Naive thymus-derived CD4-positive, alpha-beta T cell (primary cell): ENCODE data around the gene IGSF11. TPM values are rescaled to one million over a fixed set of nuclear protein-coding genes. Genes with fewer than 3 reads are reported as not detected.

Source experiments
- ATAC-seq: fragments of 150-1000 bp; cut with Tn5 transposase; 2 replicates; pipeline ENCODE4 v1.10.0; 2021; ENCODE audit warnings: mild to moderate bottlenecking, moderate library complexity
- CTCF ChIA-PET: fragments of 350-600 bp; sonication (Branson Sonifier 250); formaldehyde crosslinking; loops from one replicate; lab custom pipeline; 2021; ENCODE audit warnings: antibody characterized with exemption; lab: Charles Lee
- POLR2A ChIA-PET: fragments of 350-600 bp; sonication (Branson Sonifier 250); formaldehyde crosslinking; loops from one replicate; lab custom pipeline; 2021; ENCODE audit warnings: antibody characterized with exemption, inconsistent platforms; lab: Charles Lee
- DNase-seq, 9 donors: peaks; one replicate each; pipeline versions ENCODE4 v3.0.0 to v3.0.0-alpha.2; 2020 to 2022; ENCODE audit warnings: mixed read lengths in 1 of 9
- H3K27ac ChIP-seq: one replicate; pipeline ENCODE4 v1.7.0; 2013; ENCODE audit warnings: mild to moderate bottlenecking, low read depth, low read length, moderate library complexity
- H3K27me3 ChIP-seq, 2 donors: one replicate each; pipeline ENCODE4 v1.7.0; 2013; ENCODE audit warnings: low read length in 2 of 2, mild to moderate bottlenecking in 2 of 2, moderate library complexity in 2 of 2; ENCODE audit not compliant: control insufficient read depth in 2 of 2, insufficient read depth in 2 of 2
- H3K36me3 ChIP-seq, 3 experiments: 1 replicate in 2 of 3; 2 replicates in 1 of 3; pipeline ENCODE4 v1.7.0; 2013; ENCODE audit warnings: low read length in 3 of 3, mild to moderate bottlenecking in 3 of 3, moderate library complexity in 1 of 3; ENCODE audit not compliant: insufficient read depth in 3 of 3, control insufficient read depth in 2 of 3
- H3K4me1 ChIP-seq, 2 donors: one replicate each; pipeline ENCODE4 v1.7.0; 2013; ENCODE audit warnings: low read length in 2 of 2, mild to moderate bottlenecking in 2 of 2, moderate library complexity in 1 of 2; ENCODE audit not compliant: control insufficient read depth in 2 of 2, insufficient read depth in 2 of 2
- H3K4me3 ChIP-seq: 2 replicates; pipeline ENCODE4 v1.7.0; 2013; ENCODE audit warnings: mild to moderate bottlenecking, low read length
- H3K9me3 ChIP-seq, 3 experiments: 1 replicate in 2 of 3; 2 replicates in 1 of 3; pipeline ENCODE4 v1.7.0; 2013; ENCODE audit warnings: low read length in 3 of 3; ENCODE audit not compliant: control insufficient read depth in 2 of 3
- H3K27ac Mint-ChIP-seq, 9 donors: one replicate each; pipeline ENCODE4 v1.8.0; 2020 to 2022; ENCODE audit warnings: mixed read lengths in 9 of 9, mild to moderate bottlenecking in 8 of 9, moderate library complexity in 5 of 9, inconsistent platforms in 2 of 9
- H3K27me3 Mint-ChIP-seq, 5 donors: one replicate each; pipeline ENCODE4 v1.8.0; 2021 to 2022; ENCODE audit warnings: mixed read lengths in 5 of 5, mild to moderate bottlenecking in 1 of 5
- H3K36me3 Mint-ChIP-seq, 5 donors: one replicate each; pipeline ENCODE4 v1.8.0; 2020 to 2022; ENCODE audit warnings: mixed read lengths in 5 of 5, mild to moderate bottlenecking in 3 of 5, inconsistent platforms in 1 of 5
- H3K4me1 Mint-ChIP-seq, 7 donors: one replicate each; pipeline ENCODE4 v1.8.0; 2020 to 2022; ENCODE audit warnings: mixed read lengths in 7 of 7, mild to moderate bottlenecking in 3 of 7, inconsistent platforms in 1 of 7
- H3K4me3 Mint-ChIP-seq, 10 donors: one replicate each; pipeline ENCODE4 v1.8.0; 2020 to 2022; ENCODE audit warnings: mild to moderate bottlenecking in 10 of 10, mixed read lengths in 10 of 10, moderate library complexity in 6 of 10, inconsistent platforms in 2 of 10
- H3K9me3 Mint-ChIP-seq, 11 donors: one replicate each; pipeline ENCODE4 v1.8.0; 2020 to 2022; ENCODE audit warnings: mixed read lengths in 11 of 11, mild to moderate bottlenecking in 4 of 11, inconsistent platforms in 1 of 11, moderate library complexity in 1 of 11
- intact Hi-C, 2 donors: fragments of 100-400 bp; cut with micrococcal nuclease; formaldehyde crosslinking; loops; one replicate each; pipeline ENCODE4 v1.15.1; 2023
- polyA plus RNA-seq, 2 donors: library from polyadenylated mRNA; unstranded; fragments of 300-500 nt; fragmentation: Illumina TruSeq; gene quantifications; one replicate each; pipeline ENCODE4 v1.2.3, GENCODE V29; 2021
- total RNA-seq, 6 experiments: library from RNA in 5 of 6; stranded (reverse) in 5 of 6; gene quantifications; 1 replicate in 5 of 6; 2 replicates in 1 of 6; pipeline ENCODE4 v1.2.3 and lab custom pipeline; 2021 to 2026

Gene IGSF11
- total and polyA plus RNA-seq, 7 experiments from 2014 or later, result 0.15 to 0.85 (median 0.41) TPM; not detected in 1

DNA sequence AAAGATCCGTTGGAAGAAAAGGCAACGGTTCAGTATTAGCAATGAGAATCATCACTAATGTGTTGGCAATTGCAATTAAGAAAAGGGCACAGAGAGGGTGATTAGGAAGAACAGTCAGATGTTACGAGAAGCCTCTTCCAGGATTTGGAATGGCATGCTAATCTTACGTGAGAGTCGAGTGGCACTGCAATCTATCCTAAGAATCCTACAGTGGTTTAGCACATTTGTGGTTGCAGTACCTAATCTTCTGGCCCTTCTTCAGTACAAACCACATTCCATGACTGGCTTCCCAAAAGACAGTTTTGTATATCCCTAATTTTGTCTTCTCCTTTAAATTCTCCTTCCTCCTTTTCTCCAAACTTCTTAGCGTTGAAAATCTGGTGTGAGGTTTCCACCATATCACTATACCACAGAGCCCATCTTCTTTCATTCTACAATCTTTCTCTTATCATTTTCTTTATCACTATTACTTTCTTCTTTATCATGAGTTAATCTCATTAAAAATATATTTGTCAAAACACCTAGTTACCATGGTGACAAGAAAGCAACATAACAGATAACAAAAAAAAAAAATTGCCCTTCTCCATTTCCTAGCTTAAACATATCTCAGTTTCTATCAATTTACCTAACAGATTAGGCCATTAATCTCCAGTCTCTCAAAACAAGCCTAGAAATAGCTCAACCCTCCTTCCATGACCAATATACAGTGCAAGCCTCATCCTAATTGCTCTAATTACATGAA lies 60.1 kb downstream of the IGSF11 start:
- intact Hi-C loops, result no loop called here

DNA sequence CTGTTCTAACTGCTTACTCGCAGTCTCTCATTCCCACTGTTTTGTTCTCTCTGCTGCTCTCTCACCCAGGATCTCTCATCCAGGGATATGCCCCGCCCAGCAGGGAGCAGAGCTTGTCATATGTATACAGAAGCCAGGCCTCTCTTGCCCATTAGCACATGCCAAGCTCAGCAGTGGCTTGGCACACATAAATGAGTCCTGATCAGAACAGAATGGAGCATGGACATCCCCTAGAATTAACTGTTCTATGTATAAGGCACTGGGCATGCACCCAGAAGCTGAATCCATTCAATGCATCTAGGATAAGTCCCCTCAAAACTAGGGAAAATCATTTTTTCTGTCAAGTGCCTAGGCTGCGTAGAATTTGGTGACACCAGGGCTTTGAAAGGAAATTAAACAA lies 61.6 kb downstream of the IGSF11 start:
- no peak for ATAC-seq
- intact Hi-C loops, result no loop called here
- H3K4me3 Mint-ChIP-seq, result no peak overlapping the region

More for the DNA sequence above, 60.1 kb downstream of the IGSF11 start:
- no peaks in the 10 kb centered on the region for H3K4me1 ChIP-seq
- no peak overlapping the region for H3K27ac Mint-ChIP-seq
- H3K36me3 ChIP-seq, result no peaks in the 10 kb centered on the region
- no peaks in the 10 kb centered on the region for H3K36me3 Mint-ChIP-seq
- H3K4me3 ChIP-seq, result no peak overlapping the region
- H3K27me3 ChIP-seq, result no peaks in the 10 kb centered on the region
- no peak for DNase-seq
- peaks cover 0 to 5% (median 0%) of the 10 kb centered on the region in 11 donors for H3K9me3 Mint-ChIP-seq
- no peak overlapping the region for H3K27ac ChIP-seq
- H3K4me1 Mint-ChIP-seq, result peaks cover 0 to 15% (median 5%) of the 10 kb centered on the region in 7 donors
- no peaks in the 10 kb centered on the region for H3K9me3 ChIP-seq
- no peak overlapping the region for H3K4me3 Mint-ChIP-seq
- ChIA-PET POLR2A (interaction anchor here (0.6 kb wide), 1 partner anchor 13 kb away, joined by 3 read pairs; no protein-coding TSS in a partner anchor), CTCF (no interaction called here)
- no peak for ATAC-seq
- peaks cover 0 to 7% (median 0%) of the 10 kb centered on the region in 5 donors for H3K27me3 Mint-ChIP-seq

DNA sequence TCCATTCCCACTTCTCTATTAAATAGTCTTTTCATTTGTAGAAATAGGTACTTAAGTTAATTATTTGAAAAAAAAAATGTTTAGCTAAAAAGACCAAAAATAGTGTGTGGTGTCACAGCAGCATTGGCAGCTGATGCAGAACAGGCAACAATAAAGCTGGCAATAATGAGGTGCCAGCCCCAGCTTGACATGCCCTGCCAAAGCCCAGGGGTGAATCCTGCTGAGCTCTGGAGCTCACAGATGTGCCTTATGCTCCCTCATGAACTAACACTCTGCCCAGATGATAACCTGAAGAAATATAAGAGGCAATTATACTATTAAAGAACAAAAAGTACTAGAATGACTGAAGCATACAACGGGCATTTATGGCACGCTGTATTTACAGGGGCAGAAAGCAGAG lies 63.8 kb downstream of the IGSF11 start:
- ChIA-PET POLR2A (no interaction called here), CTCF (no interaction called here)
- Mint-ChIP-seq H3K9me3 (peaks cover 0 to 1% (median 0%) of the 10 kb centered on the region in 11 donors), H3K4me1 (peaks cover 0 to 9% (median 0%) of the 10 kb centered on the region in 7 donors), H3K4me3 (no peak overlapping the region), H3K27me3 (peaks cover 0 to 16% (median 6%) of the 10 kb centered on the region in 5 donors), H3K36me3 (no peaks in the 10 kb centered on the region), H3K27ac (no peak overlapping the region)
- no peaks in the 10 kb centered on the region for H3K9me3 ChIP-seq
- no peak overlapping the region for H3K27ac ChIP-seq
- H3K4me1 ChIP-seq, result no peaks in the 10 kb centered on the region
- no peaks in the 10 kb centered on the region for H3K27me3 ChIP-seq
- H3K36me3 ChIP-seq, result no peaks in the 10 kb centered on the region
- intact Hi-C loops, result no loop called here
- ATAC-seq, result no peak
- no peak for DNase-seq
- H3K4me3 ChIP-seq, result no peak overlapping the region

More for the DNA sequence above, 61.6 kb downstream of the IGSF11 start:
- Histone ChIP-seq H3K27ac (no peak overlapping the region), H3K27me3 (no peaks in the 10 kb centered on the region), H3K4me3 (no peak overlapping the region), H3K9me3 (no peaks in the 10 kb centered on the region), H3K4me1 (no peaks in the 10 kb centered on the region), H3K36me3 (no peaks in the 10 kb centered on the region)
- POLR2A ChIA-PET, result no interaction called here
- H3K27me3 Mint-ChIP-seq, result peaks cover 0 to 5% (median 0%) of the 10 kb centered on the region in 5 donors
- H3K27ac Mint-ChIP-seq, result no peak overlapping the region
- peaks cover 0 to 15% (median 7%) of the 10 kb centered on the region in 7 donors for H3K4me1 Mint-ChIP-seq
- CTCF ChIA-PET, result no interaction called here
- DNase-seq, result no peak
- peaks cover 0 to 5% (median 0%) of the 10 kb centered on the region in 11 donors for H3K9me3 Mint-ChIP-seq
- no peaks in the 10 kb centered on the region for H3K36me3 Mint-ChIP-seq

DNA sequence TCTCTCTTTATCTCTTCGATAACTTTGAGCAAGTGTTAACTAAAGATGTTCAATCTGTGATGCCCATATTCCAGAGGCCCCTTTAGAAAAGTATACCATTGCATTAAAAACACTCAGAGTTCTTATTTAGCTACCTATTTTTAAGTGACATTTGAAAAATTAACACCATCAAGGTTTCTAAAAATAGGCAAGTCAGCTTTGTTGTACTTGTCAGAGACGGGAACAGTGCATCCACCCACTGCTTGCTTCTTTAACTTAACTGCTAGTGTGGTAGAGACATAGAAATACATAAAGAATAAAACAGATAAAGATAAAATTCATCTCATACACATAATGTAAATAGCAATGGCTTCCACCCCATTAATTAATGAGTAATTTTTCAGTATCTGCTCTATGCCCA lies 66.0 kb downstream of the IGSF11 start:
- Mint-ChIP-seq H3K27ac (no peak overlapping the region), H3K4me1 (peaks cover 0 to 5% (median 0%) of the 10 kb centered on the region in 7 donors), H3K4me3 (no peak overlapping the region), H3K36me3 (no peaks in the 10 kb centered on the region), H3K27me3 (peaks cover 0 to 27% (median 10%) of the 10 kb centered on the region in 5 donors), H3K9me3 (no peaks in the 10 kb centered on the region)
- no peaks in the 10 kb centered on the region for H3K36me3 ChIP-seq
- DNase-seq, result no peak
- H3K27me3 ChIP-seq, result no peaks in the 10 kb centered on the region
- H3K4me3 ChIP-seq, result no peak overlapping the region
- no peak for ATAC-seq
- POLR2A ChIA-PET, result no interaction called here
- CTCF ChIA-PET, result interaction anchor here (2.0 kb wide), 1 partner anchor 85 kb away, joined by 10 read pairs; no protein-coding TSS in a partner anchor
- no peak overlapping the region for H3K27ac ChIP-seq
- intact Hi-C loops, result no loop called here
- H3K4me1 ChIP-seq, result no peaks in the 10 kb centered on the region
- H3K9me3 ChIP-seq, result no peaks in the 10 kb centered on the region

DNA sequence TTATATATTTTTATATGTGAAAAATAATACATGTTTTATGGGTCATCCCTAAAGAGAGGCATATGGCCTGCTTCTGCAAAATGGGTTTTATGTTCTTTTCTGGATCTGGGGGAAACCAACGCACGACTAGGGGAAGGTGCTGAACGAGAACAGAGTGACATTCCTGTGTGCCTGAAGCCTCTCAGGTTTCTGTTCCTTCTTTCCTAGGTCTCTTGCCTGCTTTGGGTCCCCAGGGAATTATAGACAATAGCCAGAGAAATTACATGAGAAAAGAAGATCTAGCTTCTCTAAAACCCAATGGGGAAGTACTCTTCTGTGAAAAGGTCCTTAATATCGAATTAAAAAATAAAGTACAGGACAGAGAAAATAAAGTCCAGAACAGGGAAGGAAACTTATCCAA lies 66.5 kb downstream of the IGSF11 start:
- POLR2A ChIA-PET, result no interaction called here
- no peaks in the 10 kb centered on the region for H3K9me3 Mint-ChIP-seq
- H3K36me3 Mint-ChIP-seq, result no peaks in the 10 kb centered on the region
- no peak overlapping the region for H3K27ac ChIP-seq
- H3K27me3 Mint-ChIP-seq, result peaks cover 0 to 31% (median 10%) of the 10 kb centered on the region in 5 donors
- no peaks in the 10 kb centered on the region for H3K4me1 ChIP-seq
- H3K4me1 Mint-ChIP-seq, result peaks cover 0 to 5% (median 0%) of the 10 kb centered on the region in 7 donors
- intact Hi-C loops, result no loop called here
- H3K4me3 Mint-ChIP-seq, result no peak overlapping the region
- no peak overlapping the region for H3K4me3 ChIP-seq
- DNase-seq, result no peak
- H3K36me3 ChIP-seq, result no peaks in the 10 kb centered on the region
- no peak overlapping the region for H3K27ac Mint-ChIP-seq
- H3K9me3 ChIP-seq, result no peaks in the 10 kb centered on the region
- H3K27me3 ChIP-seq, result no peaks in the 10 kb centered on the region
- no peak for ATAC-seq
- CTCF ChIA-PET, result interaction anchor here (2.0 to 3.0 kb wide), 2 partner anchors 12 to 84 kb away, joined by 10 to 12 read pairs; no protein-coding TSS in a partner anchor

DNA sequence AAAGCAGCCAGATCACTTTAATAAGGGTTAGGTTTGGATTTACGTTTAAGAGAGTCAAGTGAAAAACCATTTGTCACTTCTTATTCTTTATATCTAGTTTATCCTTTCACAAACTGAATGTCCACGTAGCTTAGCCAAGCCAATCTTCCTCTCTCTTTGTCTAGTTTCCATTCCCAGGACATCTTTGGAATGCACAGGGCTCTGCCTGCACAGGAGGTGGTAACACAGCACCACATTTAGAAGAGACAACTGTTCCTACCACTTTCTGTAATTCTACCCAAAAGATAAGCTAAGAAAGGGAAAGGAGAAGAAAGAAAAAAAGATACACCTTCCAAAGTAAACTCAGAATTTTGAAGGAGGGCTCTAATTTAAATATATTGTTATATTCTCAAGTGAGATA lies 67.9 kb downstream of the IGSF11 start:
- intact Hi-C loops, result no loop called here
- no peaks in the 10 kb centered on the region for H3K4me1 ChIP-seq
- CTCF ChIA-PET, result interaction anchor here (0.6 to 3.0 kb wide), 3 partner anchors 11 to 83 kb away, joined by 3 to 12 read pairs (median 10); no protein-coding TSS in a partner anchor
- Mint-ChIP-seq H3K4me3 (no peak overlapping the region), H3K4me1 (peaks cover 0 to 5% (median 0%) of the 10 kb centered on the region in 7 donors), H3K27ac (no peak overlapping the region), H3K9me3 (peaks cover 0 to 1% (median 0%) of the 10 kb centered on the region in 11 donors), H3K27me3 (peaks cover 0 to 33% (median 10%) of the 10 kb centered on the region in 5 donors), H3K36me3 (no peaks in the 10 kb centered on the region)
- no peak for DNase-seq
- POLR2A ChIA-PET, result no interaction called here
- no peak for ATAC-seq
- H3K4me3 ChIP-seq, result no peak overlapping the region
- H3K27me3 ChIP-seq, result no peaks in the 10 kb centered on the region
- H3K27ac ChIP-seq, result no peak overlapping the region
- no peaks in the 10 kb centered on the region for H3K36me3 ChIP-seq
- no peaks in the 10 kb centered on the region for H3K9me3 ChIP-seq
